HepG2 (cell line): Measurements from ENCODE around the gene SSTR5. TPM values are rescaled to one million over a fixed set of nuclear protein-coding genes. Genes with fewer than 3 reads are reported as not detected.
A peak's percentile ranks its signal among the peaks of the same experiment; 100 is the strongest.

Experiments
- AHR ChIP-seq: IDR thresholded peaks from 2 replicates; pipeline ENCODE4 v1.6.1; 2018; ENCODE audit warnings: missing genetic modification reagents, missing compliant biosample characterization
- ASH2L ChIP-seq: fragments of 300-600, 200-600 bp; sonication (generic); IDR thresholded peaks from 2 replicates; pipeline ENCODE4 v1.7.0; 2017; ENCODE audit warnings: low read depth, mild to moderate bottlenecking, moderate library complexity, mixed read lengths, low read length; ENCODE audit not compliant: insufficient read length
- ATF1 ChIP-seq: IDR thresholded peaks from 2 replicates; pipeline ENCODE4 v1.6.1; 2016; ENCODE audit warnings: mild to moderate bottlenecking, control low read depth
- CEBPB ChIP-seq: IDR thresholded peaks from 2 replicates; pipeline ENCODE4 v1.6.1; 2011; ENCODE audit warnings: low read depth, low read length, improper control_type of control experiment, borderline replicate concordance
- HBP1 ChIP-seq: IDR thresholded peaks from 2 replicates; pipeline ENCODE4 v1.6.1; 2016; ENCODE audit warnings: low read depth, control low read depth
- MAFG ChIP-seq: sonication (generic); formaldehyde crosslinking; IDR thresholded peaks from 2 replicates; pipeline ENCODE4 v1.5.1; 2020; ENCODE audit warnings: mild to moderate bottlenecking, missing genetic modification reagents
- MIXL1 ChIP-seq: IDR thresholded peaks from 2 replicates; pipeline ENCODE4 v1.6.1; 2016
- MYNN ChIP-seq: sonication (generic); formaldehyde crosslinking; IDR thresholded peaks from 2 replicates; pipeline ENCODE4 v1.4.0; 2020; ENCODE audit warnings: mild to moderate bottlenecking, low read depth, missing genetic modification reagents
- NBN ChIP-seq: fragments of 450-650 bp; conservative IDR thresholded peaks from 2 replicates; pipeline ENCODE4 v1.6.1; 2017
- NFKBIZ ChIP-seq: IDR thresholded peaks from 2 replicates; pipeline ENCODE4 v1.6.1; 2018; ENCODE audit warnings: missing genetic modification reagents, missing compliant biosample characterization
- NPAS2 ChIP-seq: sonication (generic); formaldehyde crosslinking; IDR thresholded peaks from 2 replicates; pipeline ENCODE4 v1.8.0; 2022; ENCODE audit warnings: mild to moderate bottlenecking, missing genetic modification reagents, borderline replicate concordance
- TBX2 ChIP-seq: sonication (generic); formaldehyde crosslinking; IDR thresholded peaks from 2 replicates; pipeline ENCODE4 v1.5.0; 2020; ENCODE audit warnings: missing genetic modification reagents, mild to moderate bottlenecking, borderline replicate concordance
- ZBTB40 ChIP-seq, 2 experiments: fragments of 450-650 bp in 1 of 2; sonication (generic) in 1 of 2; formaldehyde crosslinking in 1 of 2; IDR thresholded peaks; 2 replicates each; pipeline versions ENCODE4 v1.6.1 to v1.8.0; 2016 to 2022; ENCODE audit warnings: antibody characterized with exemption in 1 of 2, mild to moderate bottlenecking in 1 of 2, missing genetic modification reagents in 1 of 2
- ZNF138 ChIP-seq: sonication (generic); formaldehyde crosslinking; IDR thresholded peaks from 2 replicates; pipeline ENCODE4 v1.5.0; 2020; ENCODE audit warnings: mild to moderate bottlenecking, low read depth, missing genetic modification reagents
- ZNF251 ChIP-seq: sonication (generic); formaldehyde crosslinking; IDR thresholded peaks from 2 replicates; pipeline ENCODE4 v1.9.0; 2021; ENCODE audit warnings: mild to moderate bottlenecking, missing genetic modification reagents
- ZNF484 ChIP-seq: sonication (generic); formaldehyde crosslinking; IDR thresholded peaks from 2 replicates; pipeline ENCODE4 v1.5.1; 2020; ENCODE audit warnings: mild to moderate bottlenecking, low read depth, missing genetic modification reagents, borderline replicate concordance
- ZNF598 ChIP-seq: sonication (generic); formaldehyde crosslinking; IDR thresholded peaks from 2 replicates; pipeline ENCODE4 v1.5.1; 2020; ENCODE audit warnings: mild to moderate bottlenecking, missing genetic modification reagents, borderline replicate concordance
- ZZZ3 ChIP-seq: sonication (generic); formaldehyde crosslinking; IDR thresholded peaks from 2 replicates; pipeline ENCODE4 v1.4.0; 2020; ENCODE audit warnings: missing genetic modification reagents, mild to moderate bottlenecking, borderline replicate concordance
- polyA plus RNA-seq, 8 experiments: library from polyadenylated mRNA; depleted of rRNA in 3 of 8; stranded (reverse) in 7 of 8; unstranded in 1 of 8; fragments of >200 nt; fragmentation: Illumina TruSeq in 4 of 8; extraction: Trizol in 4 of 8; gene quantifications; 2 replicates each; pipeline versions ENCODE4 v1.2.1 to v1.2.3, GENCODE V29; 2011 to 2016; ENCODE audit warnings: low read depth in 4 of 8, missing spikeins in 1 of 8, mixed read lengths in 1 of 8; ENCODE audit not compliant: insufficient read depth in 1 of 8
- total RNA-seq, 5 experiments: library from RNA; depleted of rRNA; stranded (reverse); fragments of >200 nt; fragmentation: Illumina TruSeq; extraction: Trizol; gene quantifications; 2 replicates each; pipeline ENCODE4 v1.2.3, GENCODE V29; 2016; ENCODE audit warnings: low read depth in 1 of 5
- TF ChIP-seq, protein P1 (sequence below): sonication (generic); formaldehyde crosslinking; IDR thresholded peaks from 2 replicates; pipeline ENCODE4 v1.4.0; 2020; ENCODE audit warnings: mild to moderate bottlenecking, missing genetic modification reagents

The SSTR5 gene
- total and polyA plus RNA-seq, 2 of the 13 experiments (the other 11 are each of a cell fraction or from before 2014, with no cell fraction given), result 0.20 to 0.49 TPM

DNA sequence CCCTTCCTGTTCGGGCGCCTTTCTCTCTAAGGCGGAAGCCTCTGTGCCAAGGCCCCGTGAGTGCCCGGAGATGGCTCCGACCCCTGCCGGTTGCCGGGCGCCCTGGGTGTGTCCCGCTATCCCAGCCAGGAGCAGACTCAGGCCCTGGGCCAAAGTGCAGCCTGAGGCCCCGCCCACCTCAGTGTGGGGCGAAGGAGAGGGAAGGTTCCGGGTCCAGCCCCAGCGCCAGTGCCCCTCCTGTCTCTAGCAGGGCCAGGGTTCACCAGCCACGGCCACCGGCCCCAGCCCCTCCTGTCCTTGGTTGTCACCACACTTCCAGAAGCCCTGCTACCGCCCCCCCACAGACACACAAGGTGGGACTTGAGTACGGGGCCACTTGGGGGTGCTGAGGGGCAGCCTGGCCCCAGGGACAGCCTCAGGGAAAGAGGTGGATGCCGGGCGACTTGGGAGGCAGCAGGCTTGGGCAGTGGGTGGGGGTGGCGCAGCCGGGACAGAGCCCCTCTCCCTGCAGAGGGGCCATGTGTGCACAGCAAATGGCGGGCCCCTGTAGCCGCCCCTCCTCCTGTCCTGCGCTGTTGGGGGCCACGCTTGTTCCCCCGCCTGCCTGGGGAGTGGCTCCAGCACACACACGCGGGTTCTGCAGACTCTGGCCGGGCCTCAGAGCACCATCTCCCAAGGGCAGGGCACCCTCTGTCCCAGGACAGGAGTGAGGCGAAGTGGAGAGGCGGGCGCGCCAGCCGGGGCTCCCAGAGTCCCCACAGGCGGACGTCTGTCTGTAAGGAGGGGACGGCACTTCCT is 17.5 kb downstream of the SSTR5 start (continued):
- TF ChIP-seq MIXL1 (CRISPR knock-in tag), result no peak
- TF ChIP-seq ZNF251 (CRISPR knock-in tag), result no peak
- TF ChIP-seq ZNF138 (CRISPR knock-in tag), result no peak
- TF ChIP-seq NFKBIZ, result no peak; the same call in 1 of the 2 replicates
- peak; percentile 76 for TF ChIP-seq TBX2 (CRISPR knock-in tag)
- no peak for TF ChIP-seq ZZZ3 (CRISPR knock-in tag)
- no peak for TF ChIP-seq NBN
- TF ChIP-seq ZNF598 (CRISPR knock-in tag), result 0 out of 2 replicates have a peak, but pooled peaks have one; percentile 38
- TF ChIP-seq NPAS2 (CRISPR knock-in tag), result no peak
- TF ChIP-seq ZNF484 (CRISPR knock-in tag), result no peak
- no peak for TF ChIP-seq MYNN (CRISPR knock-in tag)
- no peak for TF ChIP-seq ASH2L
- TF ChIP-seq AHR (CRISPR knock-in tag), result peak; percentile 72; the same call in 1 of the 2 replicates
- TF ChIP-seq MAFG (CRISPR knock-in tag), result no peak
- no peak for TF ChIP-seq ATF1
- TF ChIP-seq, protein P1, sequence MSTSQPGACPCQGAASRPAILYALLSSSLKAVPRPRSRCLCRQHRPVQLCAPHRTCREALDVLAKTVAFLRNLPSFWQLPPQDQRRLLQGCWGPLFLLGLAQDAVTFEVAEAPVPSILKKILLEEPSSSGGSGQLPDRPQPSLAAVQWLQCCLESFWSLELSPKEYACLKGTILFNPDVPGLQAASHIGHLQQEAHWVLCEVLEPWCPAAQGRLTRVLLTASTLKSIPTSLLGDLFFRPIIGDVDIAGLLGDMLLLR, result no peak
- TF ChIP-seq HBP1 (CRISPR knock-in tag), result no peak; the same call in 1 of the 2 replicates
- TF ChIP-seq CEBPB, result no peak
- no peak for TF ChIP-seq ZBTB40 (IDR thresholded peaks at IDR 0.05)
- TF ChIP-seq ZBTB40 (CRISPR knock-in tag; IDR thresholded peaks at IDR 0.05), result peak; percentile 55
